Stimulated activated CD8-positive, alpha-beta memory T cell treated with anti-CD3 and anti-CD28 coated beads, Interleukin-4, amount 100 ng/mL, for 1 hour (primary cell): Measurements from ENCODE around the gene TBX19.

Source experiments
- DNase-seq, 2 donors: peaks; one replicate each; pipeline ENCODE4 v3.0.0-alpha.2; 2020; ENCODE audit warnings: low read depth in 2 of 2, low spot score in 1 of 2

TBX19 gene

GRCh38 chr1:168281603-168282325 lies 1.1 kb downstream of the TBX19 start:
- no peak for DNase-seq

GRCh38 chr1:168285521-168285790 lies 4.8 kb downstream of the TBX19 start:
- no peak for DNase-seq

GRCh38 chr1:168285971-168286927 lies 5.6 kb downstream of the TBX19 start:
- no peak for DNase-seq

- DNase-seq, result no peak
Measured at GRCh38 chr1:168287237-168287664, 6.6 kb downstream of the TBX19 start.

- no peak for DNase-seq
Measured at GRCh38 chr1:168288311-168289052, 7.8 kb downstream of the TBX19 start.

- no peak for DNase-seq
Measured at GRCh38 chr1:168291222-168291837, 10.7 kb downstream of the TBX19 start.

GRCh38 chr1:168293356-168293755 lies 12.7 kb downstream of the TBX19 start:
- no peak for DNase-seq

GRCh38 chr1:168295411-168296114 lies 14.9 kb downstream of the TBX19 start:
- DNase-seq, result no peak

GRCh38 chr1:168297019-168297730 lies 16.5 kb downstream of the TBX19 start:
- no peak for DNase-seq

- DNase-seq, result no peak
Measured at GRCh38 chr1:168298446-168298845, 17.8 kb downstream of the TBX19 start.

GRCh38 chr1:168300626-168301025 lies 19.9 kb downstream of the TBX19 start:
- no peak for DNase-seq

GRCh38 chr1:168301664-168302320 lies 21.1 kb downstream of the TBX19 start:
- DNase-seq, result no peak

GRCh38 chr1:168303716-168304540 lies 23.3 kb downstream of the TBX19 start:
- DNase-seq, result no peak

- DNase-seq, result no peak
Measured at GRCh38 chr1:168304865-168305264, 24.2 kb downstream of the TBX19 start.

GRCh38 chr1:168312718-168313604 lies 32.3 kb downstream of the TBX19 start:
- DNase-seq, result no peak

- DNase-seq, result no peak
Measured at GRCh38 chr1:168316142-168316541, 35.5 kb downstream of the TBX19 start.

- DNase-seq, result no peak
Measured at GRCh38 chr1:168317309-168317708, 36.6 kb downstream of the TBX19 start.

GRCh38 chr1:168319691-168320090 lies 39.0 kb downstream of the TBX19 start:
- DNase-seq, result no peak
